HepG2 (cell line): ENCODE results near the gene TBC1D16. TPM values are rescaled to one million over a fixed set of nuclear protein-coding genes. Genes with fewer than 3 reads are reported as not detected.

Experiments
- ATAC-seq: fragments of 200-7000 bp; cut with Tn5 transposase; 3 replicates; pipeline ENCODE4 v1.9.1; 2020; ENCODE audit warnings: mild to moderate bottlenecking, moderate library complexity
- BruUV-seq: library from RNA; stranded (reverse); fragments of 400-500 nt; replicated peaks from 2 replicates; lab custom pipeline; 2021; lab: Mats Ljungman, UMichigan
- CTCF ChIA-PET: fragments of 300-600 bp; formaldehyde crosslinking; extraction: SDS; loops from one replicate; lab custom pipeline; 2021; ENCODE audit warnings: low total read pairs, inconsistent platforms, low intra/inter-chr PET ratio; lab: Yijun Ruan, JAX
- POLR2A ChIA-PET: fragments of 350-600 bp; sonication (Branson Sonifier 250); formaldehyde crosslinking; loops from one replicate; lab custom pipeline; 2020; ENCODE audit warnings: antibody characterized with exemption, inconsistent platforms; lab: Yijun Ruan, JAX
- DNase-seq: peaks from one replicate; pipeline ENCODE4 v3.0.0-alpha.2; 2015; ENCODE audit warnings: low spot score
- FAIRE-seq: peaks from 3 replicates; lab custom pipeline; 2011; peaks lifted over from hg19 to GRCh38; lab: Jason Lieb, UNC
- H2AFZ ChIP-seq: one replicate; pipeline ENCODE4 v1.6.1; 2011; ENCODE audit warnings: low read length, inconsistent platforms
- H3K27ac ChIP-seq: fragments of 300-600 bp; 3 replicates; pipeline ENCODE4 v1.8.0; 2011; ENCODE audit warnings: mixed run types, mild to moderate bottlenecking, mixed read lengths, low read length, inconsistent platforms; ENCODE audit not compliant: insufficient read depth; ENCODE audit errors: extremely low read length
- H3K27me3 ChIP-seq, 2 experiments: fragments of 200-600 bp in 1 of 2; 2 replicates in 1 of 2; 3 replicates in 1 of 2; pipeline versions ENCODE4 v1.6.0 to v1.8.0; 2011; ENCODE audit warnings: low read length in 2 of 2, mild to moderate bottlenecking in 2 of 2, moderate library complexity in 2 of 2, inconsistent platforms in 1 of 2; ENCODE audit not compliant: insufficient read depth in 2 of 2, control insufficient read depth in 1 of 2
- H3K36me3 ChIP-seq, 2 experiments: fragments of 200-600 bp in 1 of 2; replicated peaks in 1 of 2; 2 replicates in 1 of 2; 3 replicates in 1 of 2; pipeline versions ENCODE4 v1.5.1 to v1.8.0; 2011; ENCODE audit warnings: low read length in 2 of 2, inconsistent platforms in 1 of 2; ENCODE audit not compliant: insufficient read depth in 2 of 2, control insufficient read depth in 1 of 2
- H3K4me1 ChIP-seq: 2 replicates; pipeline ENCODE4 v1.5.1; 2012; ENCODE audit warnings: low read length, inconsistent platforms; ENCODE audit not compliant: insufficient read depth
- H3K4me2 ChIP-seq: 2 replicates; pipeline ENCODE4 v1.6.0; 2011; ENCODE audit warnings: low read depth, low read length, inconsistent platforms
- H3K4me3 ChIP-seq, 3 experiments: fragments of 200-600 bp in 1 of 3; sonication (generic), shearing (Covaris generic) in 1 of 3; replicated peaks in 1 of 3; 2 replicates each; pipeline ENCODE4 v1.5.1; 2011 to 2016; ENCODE audit warnings: low read length in 3 of 3, inconsistent platforms in 2 of 3, low read depth in 2 of 3, mild to moderate bottlenecking in 2 of 3, control low read depth in 1 of 3, mixed read lengths in 1 of 3; ENCODE audit not compliant: insufficient read depth in 1 of 3
- H3K79me2 ChIP-seq: one replicate; pipeline ENCODE4 v1.6.1; 2011; ENCODE audit warnings: low read length, inconsistent platforms; ENCODE audit not compliant: insufficient read depth
- H3K9ac ChIP-seq: 2 replicates; pipeline ENCODE4 v1.6.0; 2011; ENCODE audit warnings: mild to moderate bottlenecking, low read depth, low read length, inconsistent platforms; ENCODE audit not compliant: insufficient read depth
- H3K9me3 ChIP-seq: 2 replicates; pipeline ENCODE4 v1.5.1; 2012; ENCODE audit warnings: mild to moderate bottlenecking, low read length
- H4K20me1 ChIP-seq: 2 replicates; pipeline ENCODE4 v1.6.0; 2011; ENCODE audit warnings: inconsistent platforms, mild to moderate bottlenecking, low read length, moderate library complexity; ENCODE audit not compliant: insufficient read depth
- ADNP ChIP-seq: sonication (generic); formaldehyde crosslinking; IDR thresholded peaks from 2 replicates; pipeline ENCODE4 v1.4.0; 2020; ENCODE audit warnings: missing genetic modification reagents
- AFF4 ChIP-seq: sonication (generic); formaldehyde crosslinking; IDR thresholded peaks from 2 replicates; pipeline ENCODE4 v1.4.0; 2020; ENCODE audit warnings: missing genetic modification reagents
- ATF6 ChIP-seq: sonication (generic); formaldehyde crosslinking; conservative IDR thresholded peaks from 2 replicates; pipeline ENCODE4 v1.4.0; 2020; ENCODE audit warnings: missing genetic modification reagents
- CREB3 ChIP-seq: sonication (generic); formaldehyde crosslinking; IDR thresholded peaks from 2 replicates; pipeline ENCODE4 v1.5.0; 2020; ENCODE audit warnings: missing genetic modification reagents
- POLR2G ChIP-seq: fragments of 200-400 bp; formaldehyde crosslinking; IDR thresholded peaks from 2 replicates; pipeline ENCODE4 v1.6.1; 2018; ENCODE audit warnings: mild to moderate bottlenecking, low read depth, low read length, moderate library complexity
- SALL1 ChIP-seq: sonication (generic); formaldehyde crosslinking; IDR thresholded peaks from 2 replicates; pipeline ENCODE4 v1.8.0; 2022; ENCODE audit warnings: mild to moderate bottlenecking, missing genetic modification reagents
- SRY ChIP-seq: sonication (generic); formaldehyde crosslinking; IDR thresholded peaks from 2 replicates; pipeline ENCODE4 v1.8.0; 2022; ENCODE audit warnings: mild to moderate bottlenecking, missing genetic modification reagents
- ZFY ChIP-seq: sonication (generic); formaldehyde crosslinking; IDR thresholded peaks from 2 replicates; pipeline ENCODE4 v1.4.0; 2020; ENCODE audit warnings: missing genetic modification reagents
- ZNF230 ChIP-seq: sonication (generic); formaldehyde crosslinking; IDR thresholded peaks from 2 replicates; pipeline ENCODE4 v1.4.0; 2020; ENCODE audit warnings: mild to moderate bottlenecking, missing genetic modification reagents
- ZNF280B ChIP-seq: sonication (generic); formaldehyde crosslinking; IDR thresholded peaks from 2 replicates; pipeline ENCODE4 v1.5.0; 2020; ENCODE audit warnings: missing genetic modification reagents, mild to moderate bottlenecking, borderline replicate concordance
- ZNF766 ChIP-seq: sonication (generic); formaldehyde crosslinking; IDR thresholded peaks from 2 replicates; pipeline ENCODE4 v1.5.0; 2020; ENCODE audit warnings: missing genetic modification reagents, borderline replicate concordance
- ZNF879 ChIP-seq: sonication (generic); formaldehyde crosslinking; IDR thresholded peaks from 2 replicates; pipeline ENCODE4 v1.8.1; 2023; ENCODE audit warnings: missing genetic modification reagents
- WGBS: methylation state at CpG from one replicate; pipeline ENCODE4 v1.1.6; 2017; ENCODE audit warnings: low lambda C conversion rate; 5-methylcytosine and 5-hydroxymethylcytosine counted together
- in situ Hi-C: cut with HindIII; loops from 2 replicates; pipeline ENCODE4 v1.10.0; 2017; ENCODE audit warnings: low pct_unique_long_range_greater_than_20kb; ENCODE audit not compliant: extremely low pct_ligation_motif_present
- intact Hi-C: fragments of 100-400 bp; cut with micrococcal nuclease; formaldehyde crosslinking; loops from one replicate; pipeline ENCODE4 v1.10.0; 2022; ENCODE audit not compliant: unreplicated experiment
- polyA plus RNA-seq, 8 experiments: library from polyadenylated mRNA; depleted of rRNA in 3 of 8; stranded (reverse) in 7 of 8; unstranded in 1 of 8; fragments of >200 nt; fragmentation: Illumina TruSeq in 4 of 8; extraction: Trizol in 4 of 8; gene quantifications; 2 replicates each; pipeline versions ENCODE4 v1.2.1 to v1.2.3, GENCODE V29; 2011 to 2016; ENCODE audit warnings: low read depth in 4 of 8, missing spikeins in 1 of 8, mixed read lengths in 1 of 8; ENCODE audit not compliant: insufficient read depth in 1 of 8
- total RNA-seq, 5 experiments: library from RNA; depleted of rRNA; stranded (reverse); fragments of >200 nt; fragmentation: Illumina TruSeq; extraction: Trizol; gene quantifications; 2 replicates each; pipeline ENCODE4 v1.2.3, GENCODE V29; 2016; ENCODE audit warnings: low read depth in 1 of 5

Gene TBC1D16
- total and polyA plus RNA-seq, 2 of the 13 experiments (the other 11 are each of a cell fraction or from before 2014, with no cell fraction given): 14.9 to 24.9 TPM

GRCh38 chr17:79928502-79929256, 107.0 kb downstream of the TBC1D16 start:
- DNase-seq: no peak
- Histone ChIP-seq H3K27ac (peak overlapping the region; percentile 8), H3K9ac (no peak overlapping the region; the same call in 1 of the 2 replicates), H4K20me1 (no peaks in the 10 kb centered on the region), H2AFZ (no peak overlapping the region), H3K9me3 (no peaks in the 10 kb centered on the region), H3K4me2 (no peak overlapping the region), H3K79me2 (no peaks in the 10 kb centered on the region), H3K4me1 (peaks cover 91% of the 10 kb centered on the region), H3K4me3 (no peak overlapping the region), H3K36me3 (no peaks in the 10 kb centered on the region), H3K27me3 (no peaks in the 10 kb centered on the region)
- in situ Hi-C loops (loop anchor here (5.0 kb wide), 2 partner anchors 64 to 86 kb away; no protein-coding TSS in a partner anchor), intact Hi-C loops (loop anchor here (5.0 kb wide), 1 partner anchor 81 kb away; no protein-coding TSS in a partner anchor)
- POLR2A ChIA-PET: interaction anchor here (1.2 to 1.6 kb wide), 5 partner anchors 9 to 89 kb away, joined by 3 to 7 read pairs (median 4); partner anchors contain the start of gene CBX4
- no TSS peak for BruUV-seq
- no peak for ATAC-seq
- CTCF ChIA-PET: no interaction called here
- 87% methylated on average over 16 of the region's 16 CpGs for WGBS
- FAIRE-seq: no peak
- TF ChIP-seq ZFY (CRISPR knock-in tag): peak; percentile 30; the same call in 1 of the 2 replicates
- TF ChIP-seq ZNF879 (CRISPR knock-in tag): no peak
- no peak for TF ChIP-seq AFF4 (CRISPR knock-in tag)
- 0 out of 2 replicates have a peak, but pooled peaks have one; percentile 5 for TF ChIP-seq POLR2G
- TF ChIP-seq ATF6 (CRISPR knock-in tag): no peak
- 0 out of 2 replicates have a peak, but pooled peaks have one; percentile 42 for TF ChIP-seq ZNF766 (CRISPR knock-in tag)
- TF ChIP-seq SRY (CRISPR knock-in tag): peak; percentile 64; the same call in 1 of the 2 replicates
- TF ChIP-seq ZNF230 (CRISPR knock-in tag): 0 out of 2 replicates have a peak, but pooled peaks have one; percentile 28
- TF ChIP-seq SALL1 (CRISPR knock-in tag): 0 out of 2 replicates have a peak, but pooled peaks have one; percentile 13
- TF ChIP-seq ADNP (CRISPR knock-in tag): 0 out of 2 replicates have a peak, but pooled peaks have one; percentile 12
- TF ChIP-seq CREB3 (CRISPR knock-in tag): no peak
- peak; percentile 34; the same call in 1 of the 2 replicates for TF ChIP-seq ZNF280B
